GM18520 (cell line): Measurements from ENCODE around the gene IL6ST.
"Not testable (repeated sequence)": the region's sequence is repeated elsewhere in the genome, so short reads cannot be mapped to it uniquely, and the experiment has no call there.

Experiments used
- ATAC-seq: cut with Tn5 transposase; IDR thresholded peaks from one replicate; pipeline ENCODE4 v1.9.1; 2021; ENCODE audit not compliant: unreplicated experiment

Gene IL6ST

GRCh38 chr5:55966284-55966683 is 28.5 kb downstream of the IL6ST start:
- ATAC-seq: no peak

GRCh38 chr5:55965525-55965924 is 29.2 kb downstream of the IL6ST start:
- no peak for ATAC-seq

GRCh38 chr5:55960779-55961178 is 34.0 kb downstream of the IL6ST start:
- ATAC-seq: no peak

GRCh38 chr5:55959208-55959607 is 35.6 kb downstream of the IL6ST start:
- ATAC-seq: no peak

- ATAC-seq: not testable (repeated sequence)
Measured at GRCh38 chr5:55941154-55941553, 53.6 kb downstream of the IL6ST start.

GRCh38 chr5:55937598-55937997 is 57.2 kb downstream of the IL6ST start:
- ATAC-seq: not testable (repeated sequence)

GRCh38 chr5:55936100-55936693 is 58.6 kb downstream of the IL6ST start:
- no peak for ATAC-seq

GRCh38 chr5:55935371-55935770 is 59.4 kb downstream of the IL6ST start:
- ATAC-seq: no peak

GRCh38 chr5:55934720-55935119 is 60.0 kb downstream of the IL6ST start:
- no peak for ATAC-seq

- no peak for ATAC-seq
Measured at GRCh38 chr5:55934115-55934613, 60.6 kb downstream of the IL6ST start.

GRCh38 chr5:55933377-55934114 is 61.2 kb downstream of the IL6ST start:
- ATAC-seq: no peak

GRCh38 chr5:55932700-55933099 is 62.1 kb downstream of the IL6ST start:
- no peak for ATAC-seq

GRCh38 chr5:55929020-55929799 is 65.6 kb downstream of the IL6ST start:
- ATAC-seq: no peak

- ATAC-seq: no peak
Measured at GRCh38 chr5:55927861-55928655, 66.7 kb downstream of the IL6ST start.

- ATAC-seq: no peak
Measured at GRCh38 chr5:55926476-55926875, 68.3 kb downstream of the IL6ST start.

GRCh38 chr5:55925712-55926111 is 69.1 kb downstream of the IL6ST start:
- ATAC-seq: no peak

GRCh38 chr5:55925181-55925580 is 69.6 kb downstream of the IL6ST start:
- no peak for ATAC-seq

GRCh38 chr5:55924744-55925143 is 70.0 kb downstream of the IL6ST start:
- no peak for ATAC-seq

- no peak for ATAC-seq
Measured at GRCh38 chr5:55923865-55924500, 70.8 kb downstream of the IL6ST start.

GRCh38 chr5:55923177-55923771 is 71.5 kb downstream of the IL6ST start:
- no peak for ATAC-seq
